Activated naive CD8-positive, alpha-beta T cell treated with anti-CD3 and anti-CD28 coated beads for 36 hours (primary cell): Measurements from ENCODE around the gene TMEM242. TPM values are rescaled to one million over a fixed set of nuclear protein-coding genes. Genes with fewer than 3 reads are reported as not detected.
"Not testable (repeated sequence)": the region's sequence is repeated elsewhere in the genome, so short reads cannot be mapped to it uniquely, and the experiment has no call there.

Experiments used
- DNase-seq: peaks from one replicate; pipeline ENCODE4 v3.0.0; 2021
- H3K27ac Mint-ChIP-seq: one replicate; pipeline ENCODE4 v1.8.0; 2022; ENCODE audit warnings: mild to moderate bottlenecking, moderate library complexity, mixed read lengths
- H3K27me3 Mint-ChIP-seq: one replicate; pipeline ENCODE4 v1.8.0; 2022; ENCODE audit warnings: mild to moderate bottlenecking, mixed read lengths
- H3K36me3 Mint-ChIP-seq: one replicate; pipeline ENCODE4 v1.8.0; 2021; ENCODE audit warnings: mild to moderate bottlenecking, mixed read lengths
- H3K4me1 Mint-ChIP-seq: one replicate; pipeline ENCODE4 v1.8.0; 2021; ENCODE audit warnings: mixed read lengths
- H3K4me3 Mint-ChIP-seq: one replicate; pipeline ENCODE4 v1.8.0; 2022; ENCODE audit warnings: mild to moderate bottlenecking, moderate library complexity, mixed read lengths
- H3K9me3 Mint-ChIP-seq: one replicate; pipeline ENCODE4 v1.8.0; 2022; ENCODE audit warnings: mixed read lengths
- total RNA-seq, 2 experiments: library from RNA; stranded (reverse); gene quantifications; one replicate each; pipeline ENCODE4 v1.2.3, GENCODE V29; 2021

Gene TMEM242
- total RNA-seq: 10 to 100 TPM; 10.2 to 10.5 TPM

GRCh38 chr6:157323255-157323965, at the start of gene TMEM242:
Gene TMEM242 (minus strand): TSS chr6:157323519. CDS start chr6:157323499, 20 bp downstream.
- DNase-seq: peak; percentile 89
- H3K27ac Mint-ChIP-seq: peak within 1 kb of the TSS; percentile 91
- peaks cover 23% of the 10 kb centered on the region for H3K4me1 Mint-ChIP-seq
- no peaks in the 10 kb centered on the region for H3K36me3 Mint-ChIP-seq
- peak within 1 kb of the TSS; percentile 96 for H3K4me3 Mint-ChIP-seq
- peaks cover 39% of the 10 kb centered on the region for H3K27me3 Mint-ChIP-seq
- H3K9me3 Mint-ChIP-seq: no peaks in the 10 kb centered on the region

- Mint-ChIP-seq H3K4me3 (no peak overlapping the region), H3K36me3 (no peaks in the 10 kb centered on the region), H3K4me1 (peaks cover 30% of the 10 kb centered on the region), H3K9me3 (no peaks in the 10 kb centered on the region), H3K27me3 (peaks cover 39% of the 10 kb centered on the region), H3K27ac (no peak overlapping the region)
- DNase-seq: no peak
Measured at GRCh38 chr6:157372501-157373280, 49.4 kb upstream of the TMEM242 start.

- Mint-ChIP-seq H3K27me3 (peaks cover 54% of the 10 kb centered on the region), H3K36me3 (no peaks in the 10 kb centered on the region), H3K4me3 (no peak overlapping the region), H3K9me3 (no peaks in the 10 kb centered on the region), H3K27ac (no peak overlapping the region), H3K4me1 (peaks cover 19% of the 10 kb centered on the region)
- DNase-seq: no peak
Measured at GRCh38 chr6:157370755-157371154, 47.4 kb upstream of the TMEM242 start.

- peaks cover 57% of the 10 kb centered on the region for H3K27me3 Mint-ChIP-seq
- peak overlapping the region; percentile 38 for H3K27ac Mint-ChIP-seq
- no peak overlapping the region for H3K4me3 Mint-ChIP-seq
- no peaks in the 10 kb centered on the region for H3K36me3 Mint-ChIP-seq
- no peaks in the 10 kb centered on the region for H3K9me3 Mint-ChIP-seq
- DNase-seq: no peak
- peaks cover 19% of the 10 kb centered on the region for H3K4me1 Mint-ChIP-seq
Measured at GRCh38 chr6:157368359-157369049, 45.2 kb upstream of the TMEM242 start.

- Mint-ChIP-seq H3K27me3 (peaks cover 57% of the 10 kb centered on the region), H3K4me1 (peaks cover 21% of the 10 kb centered on the region), H3K9me3 (no peaks in the 10 kb centered on the region), H3K36me3 (no peaks in the 10 kb centered on the region), H3K27ac (no peak overlapping the region), H3K4me3 (no peak overlapping the region)
- DNase-seq: no peak
Measured at GRCh38 chr6:157366648-157367047, 43.3 kb upstream of the TMEM242 start.

- Mint-ChIP-seq H3K27me3 (peaks cover 48% of the 10 kb centered on the region), H3K27ac (no peak overlapping the region), H3K9me3 (no peaks in the 10 kb centered on the region), H3K4me3 (no peak overlapping the region), H3K4me1 (peaks cover 18% of the 10 kb centered on the region), H3K36me3 (no peaks in the 10 kb centered on the region)
- no peak for DNase-seq
Measured at GRCh38 chr6:157364705-157365104, 41.4 kb upstream of the TMEM242 start.

GRCh38 chr6:157361886-157362285, 38.6 kb upstream of the TMEM242 start:
- peaks cover 42% of the 10 kb centered on the region for H3K27me3 Mint-ChIP-seq
- no peaks in the 10 kb centered on the region for H3K36me3 Mint-ChIP-seq
- peaks cover 2% of the 10 kb centered on the region for H3K4me1 Mint-ChIP-seq
- H3K27ac Mint-ChIP-seq: no peak overlapping the region
- no peak for DNase-seq
- H3K9me3 Mint-ChIP-seq: no peaks in the 10 kb centered on the region
- no peak overlapping the region for H3K4me3 Mint-ChIP-seq

- Mint-ChIP-seq H3K36me3 (no peaks in the 10 kb centered on the region), H3K4me1 (peaks cover under 1% of the 10 kb centered on the region), H3K4me3 (no peak overlapping the region), H3K27me3 (peaks cover 40% of the 10 kb centered on the region), H3K27ac (no peak overlapping the region), H3K9me3 (no peaks in the 10 kb centered on the region)
- no peak for DNase-seq
Measured at GRCh38 chr6:157358287-157358686, 35.0 kb upstream of the TMEM242 start.

- H3K27me3 Mint-ChIP-seq: peaks cover 33% of the 10 kb centered on the region
Measured at GRCh38 chr6:157346373-157346772, 23.1 kb upstream of the TMEM242 start.

GRCh38 chr6:157343732-157344131, 20.4 kb upstream of the TMEM242 start:
- Mint-ChIP-seq H3K27ac (no peak overlapping the region), H3K9me3 (no peaks in the 10 kb centered on the region), H3K27me3 (peaks cover 47% of the 10 kb centered on the region), H3K4me1 (no peaks in the 10 kb centered on the region), H3K36me3 (no peaks in the 10 kb centered on the region), H3K4me3 (no peak overlapping the region)
- DNase-seq: no peak

More at GRCh38 chr6:157346373-157346772, 23.1 kb upstream of the TMEM242 start:
- H3K36me3 Mint-ChIP-seq: no peaks in the 10 kb centered on the region
- no peak overlapping the region for H3K27ac Mint-ChIP-seq
- DNase-seq: no peak
- H3K9me3 Mint-ChIP-seq: no peaks in the 10 kb centered on the region
- H3K4me1 Mint-ChIP-seq: no peaks in the 10 kb centered on the region
- no peak overlapping the region for H3K4me3 Mint-ChIP-seq

- DNase-seq: no peak
- Mint-ChIP-seq H3K9me3 (no peaks in the 10 kb centered on the region), H3K27ac (no peak overlapping the region), H3K27me3 (peaks cover 56% of the 10 kb centered on the region), H3K4me3 (no peak overlapping the region), H3K4me1 (no peaks in the 10 kb centered on the region), H3K36me3 (no peaks in the 10 kb centered on the region)
Measured at GRCh38 chr6:157339432-157339831, 16.1 kb upstream of the TMEM242 start.

- Mint-ChIP-seq H3K4me3 (no peak overlapping the region), H3K4me1 (no peaks in the 10 kb centered on the region), H3K36me3 (no peaks in the 10 kb centered on the region), H3K27me3 (peaks cover 62% of the 10 kb centered on the region), H3K27ac (no peak overlapping the region), H3K9me3 (no peaks in the 10 kb centered on the region)
- no peak for DNase-seq
Measured at GRCh38 chr6:157337751-157338150, 14.4 kb upstream of the TMEM242 start.

GRCh38 chr6:157337276-157337675, 14.0 kb upstream of the TMEM242 start:
- H3K9me3 Mint-ChIP-seq: not testable (repeated sequence)

GRCh38 chr6:157335829-157336228, 12.5 kb upstream of the TMEM242 start:
- Mint-ChIP-seq H3K36me3 (no peaks in the 10 kb centered on the region), H3K27me3 (peaks cover 51% of the 10 kb centered on the region), H3K4me1 (no peaks in the 10 kb centered on the region), H3K9me3 (no peaks in the 10 kb centered on the region), H3K27ac (no peak overlapping the region), H3K4me3 (no peak overlapping the region)
- no peak for DNase-seq

More at GRCh38 chr6:157337276-157337675, 14.0 kb upstream of the TMEM242 start:
- not testable (repeated sequence) for H3K27ac Mint-ChIP-seq, H3K4me1 Mint-ChIP-seq, DNase-seq, H3K4me3 Mint-ChIP-seq, H3K36me3 Mint-ChIP-seq
- H3K27me3 Mint-ChIP-seq: peaks cover 63% of the 10 kb centered on the region

- H3K4me3 Mint-ChIP-seq: no peak overlapping the region
- DNase-seq: no peak
- no peaks in the 10 kb centered on the region for H3K36me3 Mint-ChIP-seq
- H3K9me3 Mint-ChIP-seq: no peaks in the 10 kb centered on the region
- H3K4me1 Mint-ChIP-seq: no peaks in the 10 kb centered on the region
- peaks cover 53% of the 10 kb centered on the region for H3K27me3 Mint-ChIP-seq
- no peak overlapping the region for H3K27ac Mint-ChIP-seq
Measured at GRCh38 chr6:157333956-157334355, 10.6 kb upstream of the TMEM242 start.
